GM21447 (cell line): ENCODE measurements around the gene CMTM7.
A peak's percentile ranks its signal among the peaks of the same experiment; 100 is the strongest.

Experiments
- ATAC-seq: cut with Tn5 transposase; IDR thresholded peaks from one replicate; pipeline ENCODE4 v1.9.1; 2021; ENCODE audit not compliant: unreplicated experiment

The CMTM7 gene

DNA sequence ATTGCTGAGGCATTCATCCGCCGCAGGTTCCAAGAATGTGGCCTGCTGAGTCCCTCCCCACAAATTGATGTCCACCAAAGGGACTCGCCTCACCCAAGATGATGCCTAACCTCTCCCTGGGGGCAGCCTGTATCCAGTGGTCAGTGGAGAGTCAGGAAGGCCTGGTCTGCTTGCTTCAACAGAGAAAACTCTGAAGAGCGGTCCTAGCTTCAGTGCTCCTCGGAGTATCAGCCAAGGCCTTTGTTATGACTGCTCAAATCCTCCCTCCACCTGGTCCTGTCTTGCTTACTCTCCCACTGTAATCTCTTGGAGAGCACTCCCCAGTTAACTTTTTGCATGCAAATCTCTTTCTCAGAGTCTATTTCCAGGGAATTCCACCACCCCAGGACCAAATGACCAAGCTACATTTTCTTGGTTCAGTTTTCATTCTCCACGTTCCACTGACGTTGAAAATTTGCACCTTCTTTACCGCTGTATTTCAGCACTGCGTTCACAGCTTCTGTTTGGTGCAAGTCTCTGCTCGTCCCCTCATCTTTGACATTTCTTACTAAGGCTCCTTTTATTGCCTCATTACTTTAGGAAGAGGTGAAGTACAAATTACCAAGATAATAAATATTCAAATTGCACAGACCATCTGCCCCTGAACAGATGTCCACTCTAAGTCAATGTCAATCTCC, 22.3 kb downstream of the CMTM7 start:
- ATAC-seq: no peak

DNA sequence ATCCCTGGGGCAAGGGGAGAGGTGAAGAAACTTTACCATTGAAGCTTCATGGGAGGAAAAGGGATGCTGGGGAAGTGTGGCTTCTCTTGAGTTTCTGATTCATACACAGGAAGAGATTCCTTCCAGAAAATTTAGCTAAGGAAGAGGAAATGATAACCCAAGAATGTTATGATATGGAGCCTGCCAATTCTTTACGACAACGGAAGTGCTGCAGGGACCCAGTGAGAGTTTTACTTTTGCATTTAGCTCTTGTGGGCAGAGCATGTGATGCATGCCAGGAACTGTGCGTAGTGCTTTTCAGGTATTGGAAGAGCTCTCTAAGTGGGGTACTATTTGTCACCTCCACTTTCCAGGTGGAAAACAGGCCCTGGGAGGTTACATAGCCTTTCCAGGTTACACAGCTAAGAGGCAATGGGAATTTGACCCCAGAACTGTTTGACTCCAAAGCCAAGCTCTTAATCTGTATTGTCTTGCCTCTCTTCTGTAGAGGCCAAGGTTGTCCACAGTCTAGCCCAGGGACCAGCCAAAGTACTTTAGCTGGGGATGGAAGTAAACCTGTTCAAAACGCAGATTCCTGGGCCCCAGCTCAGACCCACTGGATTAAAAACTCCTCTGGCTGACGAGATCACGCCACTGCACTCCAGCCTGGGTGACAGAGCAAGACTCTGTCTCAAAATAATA, 23.0 kb downstream of the CMTM7 start:
- ATAC-seq: peak; percentile 76

DNA sequence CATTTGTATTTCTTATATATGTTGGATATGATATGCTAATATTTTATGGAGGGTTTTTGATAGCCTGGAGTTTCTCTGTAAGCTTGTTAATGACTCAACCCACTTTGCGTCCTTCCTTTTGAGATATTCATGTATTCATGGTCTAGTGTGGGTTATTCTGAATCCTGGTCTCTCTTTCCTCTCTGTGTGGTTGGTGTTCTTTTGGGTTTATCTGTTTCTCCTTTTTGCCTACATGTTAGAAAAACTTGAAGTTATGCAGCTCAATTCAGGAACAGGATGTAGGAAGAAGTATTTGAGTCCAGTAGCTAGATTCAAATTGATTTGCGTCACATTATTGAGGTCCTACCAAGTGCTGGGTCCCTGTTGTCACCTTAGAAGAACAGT, 28.1 kb downstream of the CMTM7 start:
- no peak for ATAC-seq

DNA sequence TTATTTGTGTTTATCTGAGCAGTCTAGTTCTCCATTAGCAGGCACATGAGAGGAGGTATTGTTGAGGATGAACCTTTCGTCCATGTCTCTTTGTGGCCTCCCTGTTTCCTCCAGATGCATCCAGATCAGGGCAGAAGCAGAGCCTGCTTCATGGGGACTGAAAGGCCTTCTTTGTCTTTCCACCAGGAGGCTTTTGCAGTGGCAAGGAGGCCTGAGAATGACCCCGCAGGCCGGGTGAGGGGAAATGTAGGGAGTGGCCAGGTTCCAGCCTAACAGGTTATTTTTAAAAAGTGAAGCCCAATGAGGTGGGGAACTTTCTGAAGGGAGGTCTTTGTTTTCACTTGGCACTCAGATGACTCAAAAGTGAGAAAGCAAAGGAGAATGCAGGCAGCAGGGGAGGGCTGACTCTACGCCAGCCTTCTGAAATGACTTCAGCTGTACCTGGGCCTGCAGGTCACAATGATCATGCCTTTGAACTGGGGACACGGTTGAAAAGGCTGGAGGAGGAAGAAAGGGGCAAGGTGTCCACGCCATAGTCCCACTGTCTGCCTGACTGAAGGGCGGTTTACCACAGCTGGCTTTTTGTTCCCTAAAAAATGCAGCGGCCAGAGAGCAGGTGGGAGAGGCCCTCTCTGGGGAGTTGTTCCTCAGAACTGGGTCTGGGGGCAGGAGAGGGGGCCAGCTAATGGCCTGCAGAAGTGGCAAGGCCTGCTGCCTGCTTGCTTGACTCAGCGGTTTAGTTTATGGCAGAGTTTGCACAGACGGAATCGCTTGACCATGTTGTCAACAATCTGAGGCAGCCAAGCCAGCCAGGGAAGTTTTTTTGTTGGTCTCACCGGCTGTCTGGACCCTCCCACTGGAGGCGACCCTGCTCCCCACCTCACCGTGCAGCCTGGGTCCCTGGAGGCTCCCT, 28.7 kb downstream of the CMTM7 start:
- peak; percentile 68 for ATAC-seq

DNA sequence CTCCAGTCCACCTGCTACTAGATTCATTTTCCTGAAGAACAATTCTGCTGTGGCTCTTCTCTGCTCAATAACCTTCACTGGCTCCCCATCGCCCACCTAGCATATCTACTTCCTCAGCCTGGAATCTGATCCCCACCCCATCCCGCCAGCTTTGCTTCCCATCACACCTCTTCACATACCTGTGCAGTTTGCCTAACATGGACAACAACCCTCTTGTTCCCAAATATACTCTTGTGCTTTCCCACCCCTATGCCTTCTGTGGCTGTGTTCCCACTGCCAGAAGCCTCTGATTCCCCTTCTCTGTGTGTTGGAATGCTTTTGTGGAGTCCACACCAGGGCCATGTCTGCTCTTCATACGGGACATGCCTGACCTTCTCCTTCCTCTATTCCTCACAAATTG, 29.5 kb downstream of the CMTM7 start:
- no peak for ATAC-seq

DNA sequence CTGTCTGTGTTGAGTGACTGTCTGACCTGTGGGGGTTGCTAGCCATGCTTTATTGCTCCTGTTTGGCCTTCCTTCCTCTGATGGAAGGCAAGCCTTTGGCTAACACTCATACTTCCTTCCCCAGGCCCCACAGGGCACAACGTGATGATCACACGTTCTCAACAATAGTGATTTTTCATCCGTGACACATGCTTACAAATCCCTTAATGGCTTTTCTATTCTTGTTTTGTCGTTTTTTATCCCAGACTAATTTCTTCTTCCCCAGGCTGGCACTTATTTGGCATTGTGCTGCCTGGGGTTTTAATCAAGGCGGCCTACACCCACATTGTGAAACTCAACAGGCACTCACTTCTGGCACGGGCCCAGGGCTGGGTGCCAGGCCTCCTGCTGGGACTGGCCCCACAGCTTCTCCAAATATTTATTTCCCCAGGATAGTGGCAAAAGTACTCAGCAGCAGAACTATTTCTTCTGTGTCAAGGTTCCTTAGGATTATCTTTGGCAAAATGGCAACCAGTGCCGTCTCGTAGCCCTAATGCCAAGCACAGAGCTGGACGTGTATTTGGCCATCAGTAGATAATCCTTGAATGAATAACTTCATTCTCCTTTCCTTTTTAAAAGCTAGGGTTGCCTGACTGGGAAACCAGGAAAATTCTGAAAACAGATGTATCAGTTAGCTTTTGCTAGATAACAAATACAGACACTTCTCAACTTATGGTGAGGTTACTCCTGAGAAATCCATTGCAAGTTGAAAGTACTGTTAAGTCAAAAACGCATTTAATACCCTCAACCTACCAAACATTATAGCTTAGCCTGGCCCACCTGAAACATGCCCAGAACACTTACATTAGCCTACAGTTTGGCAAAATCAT, 30.6 kb downstream of the CMTM7 start:
- ATAC-seq: no peak

DNA sequence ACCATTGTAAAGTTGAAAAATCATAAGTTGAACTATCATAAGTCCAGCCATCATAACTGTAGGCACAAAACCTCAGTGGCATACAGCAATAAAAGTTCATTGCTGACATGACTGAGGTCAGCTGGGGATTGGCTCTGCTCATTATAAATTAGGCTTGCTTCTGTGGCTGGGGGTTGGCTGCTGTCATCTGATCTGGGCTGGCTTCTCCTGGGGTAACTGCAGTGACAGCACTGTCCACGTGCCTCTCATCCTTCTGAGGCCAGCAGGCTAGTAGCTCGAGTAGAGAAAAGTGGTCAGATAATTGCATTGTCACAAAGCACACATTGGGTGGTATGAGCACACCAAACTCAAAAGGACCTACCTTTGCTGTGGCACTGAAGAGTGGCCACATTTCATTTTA, 31.3 kb downstream of the CMTM7 start:
- no peak for ATAC-seq

DNA sequence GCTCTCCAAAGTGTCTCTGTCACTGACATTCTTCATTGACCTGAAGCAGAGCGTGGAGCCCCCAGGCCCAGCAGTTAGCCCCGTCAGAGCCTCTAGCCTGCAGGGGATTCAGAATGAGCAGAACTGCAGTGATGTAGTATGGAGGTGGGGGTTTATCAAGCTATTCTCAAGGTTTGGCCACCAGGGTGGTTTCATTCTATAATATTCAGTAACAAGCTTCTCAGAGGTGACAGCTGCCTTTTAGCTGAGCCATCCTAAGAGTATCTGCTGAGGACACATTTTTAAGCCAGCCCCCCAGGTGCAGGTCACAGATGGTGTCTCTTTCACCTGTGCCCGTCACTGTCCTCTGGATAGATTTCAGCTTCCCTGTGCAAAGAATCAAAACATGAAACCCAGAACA, 31.9 kb downstream of the CMTM7 start:
- ATAC-seq: no peak

DNA sequence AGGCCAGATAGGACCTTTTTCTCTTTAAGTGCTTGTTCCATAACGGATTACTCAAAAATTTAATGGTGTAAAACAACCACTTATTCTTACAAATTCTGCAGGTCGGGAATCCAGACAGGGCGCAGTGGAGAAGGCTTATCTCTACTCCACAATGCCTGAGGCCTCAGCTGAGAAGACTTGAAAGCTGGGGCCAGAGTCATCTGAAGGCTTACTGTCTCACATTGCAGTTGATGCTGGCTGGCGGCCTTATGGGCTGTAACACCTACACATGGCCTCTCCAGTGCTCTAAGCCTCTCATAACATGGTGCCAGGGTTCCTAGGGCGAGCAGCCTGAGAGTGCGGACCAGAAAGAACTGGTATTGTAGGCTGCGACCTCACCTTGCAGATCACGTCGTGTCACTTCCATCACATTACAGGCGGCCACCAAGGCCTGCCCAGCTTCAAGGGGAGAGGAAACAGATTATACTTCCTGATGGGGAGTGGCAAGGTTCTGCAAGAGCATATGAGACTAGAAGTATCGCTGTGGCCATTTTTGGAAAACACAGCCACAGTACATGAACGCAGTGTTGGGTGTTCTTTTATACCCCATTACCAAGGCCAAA, 32.4 kb downstream of the CMTM7 start:
- ATAC-seq: no peak

DNA sequence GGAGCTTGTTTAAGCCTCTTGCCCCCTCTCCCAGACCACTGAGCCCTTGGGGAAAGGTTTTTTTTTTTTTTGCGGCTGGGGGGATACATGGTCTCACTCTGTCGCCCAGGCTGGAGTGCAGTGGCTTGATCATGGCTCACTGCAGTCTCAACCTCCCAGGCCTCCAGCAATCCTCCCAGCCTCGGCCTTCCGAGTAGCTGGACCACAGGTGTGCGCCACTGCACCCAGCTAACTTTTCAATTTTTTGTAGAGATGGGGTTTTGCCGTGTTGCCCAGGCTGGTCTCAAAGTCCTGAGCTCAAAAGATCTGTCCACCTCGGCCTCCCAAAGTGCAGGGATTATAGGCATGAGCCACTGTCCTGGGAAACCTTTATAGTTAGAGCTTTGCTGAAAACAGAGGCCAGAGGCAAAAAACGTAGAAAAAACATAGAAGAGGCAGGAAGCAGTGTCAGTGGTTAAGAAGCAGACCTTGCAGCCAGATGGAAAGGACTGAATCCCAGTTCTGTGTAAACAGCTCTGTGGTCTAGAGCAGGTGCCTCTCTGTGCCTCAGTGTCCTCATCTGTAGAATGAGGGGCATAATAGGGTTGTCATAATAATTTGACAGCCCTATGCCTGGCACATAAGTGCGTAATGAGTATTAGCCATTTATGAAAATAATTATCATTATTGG, 33.1 kb downstream of the CMTM7 start:
- no peak for ATAC-seq

DNA sequence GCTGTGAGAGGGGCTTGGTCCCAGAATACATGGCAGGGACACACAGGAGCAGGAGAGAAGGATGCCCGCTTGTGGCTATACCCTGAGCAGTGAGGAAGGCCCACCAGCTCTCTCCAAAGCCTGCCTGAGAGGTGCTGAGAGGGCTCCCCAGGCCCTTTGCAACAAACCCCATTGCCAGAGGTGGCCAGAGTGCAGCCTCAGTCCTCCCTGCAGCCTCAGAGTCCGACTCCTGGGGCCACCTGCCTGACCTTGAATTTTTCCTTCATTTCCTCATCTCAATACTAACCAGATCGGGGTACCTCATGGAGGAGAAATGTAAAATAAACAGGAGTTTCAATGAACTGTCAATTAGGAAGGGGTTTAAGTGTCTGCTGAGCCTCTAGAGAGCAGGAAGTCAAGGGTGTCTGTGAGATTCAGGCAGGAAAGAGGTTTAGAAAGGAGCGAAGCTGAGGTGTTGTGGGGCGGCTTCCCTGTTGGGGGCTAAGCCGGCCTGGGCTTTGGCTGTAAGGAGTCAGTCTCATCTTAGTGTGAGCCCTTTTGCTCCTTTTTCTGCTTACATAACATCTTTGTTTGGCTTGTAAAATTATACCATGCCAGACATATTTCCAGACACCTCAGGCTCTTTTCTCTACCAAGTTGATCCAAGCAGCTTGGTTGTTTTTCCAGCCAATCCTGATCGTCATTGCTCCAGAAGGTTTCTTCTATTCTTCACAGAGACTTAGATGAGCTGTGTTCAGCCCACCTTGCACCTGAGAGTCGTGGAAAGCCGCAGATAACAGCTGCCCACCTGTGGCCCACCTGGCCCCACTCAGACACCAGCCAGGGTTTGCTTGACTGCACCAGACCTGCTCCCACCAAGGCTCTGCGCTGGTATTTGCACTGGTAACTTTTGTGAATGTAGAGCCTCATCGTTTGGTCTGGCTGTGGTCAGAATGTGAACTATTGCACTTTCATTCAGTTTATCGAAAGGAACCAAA, 36.7 kb downstream of the CMTM7 start:
- ATAC-seq: peak; percentile 60

DNA sequence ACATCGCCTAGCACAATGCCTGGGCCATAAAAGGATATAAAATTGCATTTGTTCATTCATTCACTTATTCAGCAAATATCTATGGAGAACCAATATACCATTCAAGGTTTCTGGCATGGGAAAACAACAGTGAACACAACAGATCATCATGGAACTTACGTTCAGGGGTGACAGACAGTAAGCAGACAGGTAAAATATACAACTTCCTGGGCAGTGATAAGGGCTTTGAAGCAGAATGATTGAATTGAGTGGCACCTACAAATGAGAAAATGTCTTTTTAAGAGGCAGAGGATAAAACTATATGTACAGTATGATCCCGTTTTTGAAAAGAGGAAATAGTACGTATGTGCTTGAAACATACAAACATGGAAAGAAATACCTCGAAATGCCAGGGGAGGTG, 39.2 kb downstream of the CMTM7 start:
- no peak for ATAC-seq

DNA sequence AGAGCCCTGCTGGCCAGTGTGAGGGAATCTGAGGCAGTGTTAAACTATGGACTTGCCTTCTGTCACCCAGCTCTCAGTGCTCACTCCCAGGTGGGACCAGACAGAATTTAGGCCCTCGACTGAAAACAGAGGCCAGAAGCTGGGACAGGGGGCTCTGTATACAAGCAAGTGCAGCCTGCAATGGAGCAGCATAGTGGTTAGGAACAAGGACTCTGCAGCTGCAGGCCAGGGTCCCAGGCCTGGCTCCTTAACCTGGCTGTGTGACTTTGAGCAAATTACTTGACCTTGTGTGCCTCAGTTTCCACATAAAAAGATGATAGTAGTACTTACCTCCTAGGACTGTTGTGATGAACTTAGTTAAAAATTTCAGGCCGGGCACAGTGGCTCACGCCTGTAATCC, 39.8 kb downstream of the CMTM7 start:
- ATAC-seq: no peak

DNA sequence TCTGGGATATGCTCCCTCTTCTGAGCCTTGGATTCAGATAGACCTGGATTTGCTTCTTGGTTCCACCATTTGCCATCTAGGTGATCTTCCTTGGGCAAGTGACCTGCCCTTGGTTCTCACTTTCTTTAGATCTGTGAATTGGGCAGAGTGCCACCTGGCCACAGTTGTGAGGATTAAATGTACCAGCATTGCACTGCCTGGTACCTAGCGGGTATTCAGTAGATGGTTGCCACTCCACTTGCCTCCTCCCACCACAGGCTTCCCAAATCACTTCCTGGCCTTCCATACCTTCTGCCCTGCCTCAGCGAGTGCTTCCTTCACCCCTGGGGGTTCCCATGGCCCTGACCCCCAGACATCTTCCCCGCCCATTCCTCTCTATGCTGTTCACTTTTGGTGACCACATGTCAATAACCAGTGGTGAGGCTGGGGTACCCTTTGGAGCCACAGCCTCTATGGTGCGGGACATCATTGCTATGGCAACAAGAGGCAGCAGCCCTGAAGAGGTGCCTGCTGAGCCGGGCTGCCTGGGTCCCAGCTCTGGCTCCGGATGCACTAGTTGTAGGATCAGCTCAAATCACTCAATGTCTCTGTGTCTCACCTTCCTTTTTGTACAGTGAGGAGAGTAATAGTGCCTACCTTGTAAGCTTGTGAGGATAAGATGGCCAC, 40.5 kb downstream of the CMTM7 start:
- ATAC-seq: no peak

DNA sequence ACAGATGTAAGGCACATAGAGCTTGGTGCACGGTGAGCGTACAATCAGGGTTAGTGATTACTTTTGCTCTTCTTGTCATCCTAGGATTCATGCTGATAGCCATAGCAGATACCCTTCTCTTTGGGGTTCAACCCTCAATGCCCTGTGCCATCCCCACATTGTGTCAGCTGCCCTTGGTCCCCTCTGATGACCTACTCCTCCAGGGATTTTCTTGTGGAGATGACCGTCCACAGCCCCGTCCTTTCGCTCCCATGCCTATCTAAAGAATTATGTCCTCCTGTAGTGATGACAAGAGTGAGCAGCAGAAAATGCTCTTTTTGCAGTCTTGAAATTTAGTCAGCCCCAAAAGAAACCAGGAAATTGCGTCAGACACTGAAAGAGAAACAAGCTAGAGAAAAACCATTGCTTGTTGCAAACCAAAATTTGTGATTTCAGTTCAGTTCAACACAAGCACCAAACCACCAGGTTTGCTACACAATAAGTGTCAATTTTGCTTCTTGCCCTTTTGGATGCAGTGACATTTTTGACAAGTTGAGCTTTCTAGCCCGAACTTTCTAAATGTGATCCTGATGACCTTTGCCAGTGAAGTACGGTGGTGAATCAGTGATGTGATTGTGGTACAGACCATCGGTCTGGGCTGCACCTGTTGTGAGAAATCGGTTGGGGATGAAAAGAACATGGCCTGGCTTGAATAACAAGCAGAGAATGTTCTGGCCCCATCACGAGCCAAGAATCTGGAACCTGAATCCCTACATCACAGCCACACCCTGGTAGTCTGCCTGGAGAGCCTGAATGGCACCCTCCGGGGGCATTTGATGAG, 41.3 kb downstream of the CMTM7 start:
- ATAC-seq: peak; percentile 45

DNA sequence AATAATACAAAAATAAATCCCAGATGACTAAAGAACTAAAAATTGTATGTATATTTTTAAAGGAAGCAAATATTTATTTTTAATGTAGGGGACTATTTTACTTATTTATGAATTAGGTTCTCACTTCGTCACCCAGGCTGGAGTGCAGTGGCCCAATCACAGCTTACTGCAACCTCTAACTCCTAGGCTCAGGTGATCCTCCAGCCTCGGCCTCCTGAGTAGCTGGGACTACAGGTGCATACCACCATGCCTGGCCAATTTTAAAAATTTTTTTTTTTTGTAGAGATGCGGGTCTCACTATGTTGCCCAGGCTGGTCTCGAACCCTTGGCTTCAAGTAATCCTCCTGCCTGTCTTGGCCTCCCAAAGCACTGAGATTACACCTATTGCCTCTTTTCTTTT, 42.6 kb downstream of the CMTM7 start:
- no peak for ATAC-seq
